HG03469 (cell line): ENCODE results near the gene SERPING1.

ENCODE experiments used
- ATAC-seq: cut with Tn5 transposase; IDR thresholded peaks from one replicate; pipeline ENCODE4 v1.9.1; 2021; ENCODE audit warnings: mild to moderate bottlenecking, moderate library complexity, moderate number of reproducible peaks; ENCODE audit not compliant: unreplicated experiment

Gene SERPING1

GRCh38 chr11:57596266-57596885 is 1.1 kb upstream of the SERPING1 start:
- no peak for ATAC-seq

- no peak for ATAC-seq
These were observed 688 bp downstream of the SERPING1 start for GRCh38 chr11:57597916-57598830.

GRCh38 chr11:57598831-57599155 is 1.3 kb downstream of the SERPING1 start:
- no peak for ATAC-seq

DNA sequence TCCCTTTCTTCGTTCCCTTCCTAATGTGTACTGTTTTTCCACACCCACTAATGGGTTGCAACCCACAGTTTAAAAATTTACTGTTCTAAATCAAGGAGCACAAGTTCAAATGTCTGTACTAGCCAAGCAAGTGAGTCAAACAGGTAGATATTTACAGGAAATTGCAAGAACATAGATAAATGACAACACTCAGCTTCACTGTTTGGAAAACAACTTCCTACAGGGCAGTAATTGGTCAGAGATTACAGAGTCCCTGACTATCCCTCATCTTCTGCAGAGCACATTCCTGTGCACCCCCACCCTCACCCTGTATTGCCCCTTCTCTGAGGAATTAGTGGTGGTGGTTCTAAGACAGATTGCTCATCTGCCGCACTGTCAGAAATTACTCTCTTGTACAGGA is 1.9 kb downstream of the SERPING1 start:
- ATAC-seq, result no peak

DNA sequence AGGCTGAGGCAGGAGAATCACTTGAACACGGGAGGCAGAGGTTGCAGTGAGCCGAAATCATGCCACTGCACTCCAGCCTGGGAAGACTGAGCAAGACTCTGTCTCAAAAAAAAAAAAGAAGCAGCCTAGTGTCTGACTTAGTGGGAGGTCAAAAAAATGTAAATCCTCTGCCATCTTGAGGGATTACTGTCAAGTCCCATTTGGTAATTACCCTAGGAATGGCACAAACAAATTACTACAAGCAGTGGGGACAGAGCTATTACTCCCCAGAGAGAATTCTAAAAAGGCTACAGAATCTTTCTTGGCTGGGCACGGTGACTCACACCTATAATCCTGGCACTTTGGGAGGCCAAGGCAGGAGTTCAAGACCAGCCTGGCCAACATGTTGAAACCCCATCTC is 3.8 kb downstream of the SERPING1 start:
- ATAC-seq, result no peak

- no peak for ATAC-seq
These were observed 7.0 kb downstream of the SERPING1 start for GRCh38 chr11:57604296-57605027.

DNA sequence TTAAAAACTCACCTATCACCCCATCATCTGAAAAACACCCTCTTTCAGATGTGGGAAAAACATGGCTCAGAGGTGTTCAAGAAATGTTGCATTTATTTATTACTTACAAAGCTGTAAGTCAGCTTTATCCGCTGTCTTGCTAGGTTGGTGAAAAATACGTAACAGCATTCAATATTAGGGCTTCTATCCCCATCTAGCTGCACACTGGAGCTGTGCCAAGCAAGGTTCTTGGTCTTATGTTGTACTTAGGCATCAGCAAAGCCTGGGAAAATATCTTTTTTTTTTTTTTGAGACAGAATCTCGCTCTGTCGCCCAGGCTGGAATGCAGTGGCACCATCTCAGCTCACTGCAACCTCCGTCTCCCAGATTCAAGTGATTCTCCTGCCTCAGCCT is 7.5 kb downstream of the SERPING1 start:
- ATAC-seq, result no peak

GRCh38 chr11:57610170-57610569 is 12.7 kb downstream of the SERPING1 start:
- ATAC-seq, result no peak

DNA sequence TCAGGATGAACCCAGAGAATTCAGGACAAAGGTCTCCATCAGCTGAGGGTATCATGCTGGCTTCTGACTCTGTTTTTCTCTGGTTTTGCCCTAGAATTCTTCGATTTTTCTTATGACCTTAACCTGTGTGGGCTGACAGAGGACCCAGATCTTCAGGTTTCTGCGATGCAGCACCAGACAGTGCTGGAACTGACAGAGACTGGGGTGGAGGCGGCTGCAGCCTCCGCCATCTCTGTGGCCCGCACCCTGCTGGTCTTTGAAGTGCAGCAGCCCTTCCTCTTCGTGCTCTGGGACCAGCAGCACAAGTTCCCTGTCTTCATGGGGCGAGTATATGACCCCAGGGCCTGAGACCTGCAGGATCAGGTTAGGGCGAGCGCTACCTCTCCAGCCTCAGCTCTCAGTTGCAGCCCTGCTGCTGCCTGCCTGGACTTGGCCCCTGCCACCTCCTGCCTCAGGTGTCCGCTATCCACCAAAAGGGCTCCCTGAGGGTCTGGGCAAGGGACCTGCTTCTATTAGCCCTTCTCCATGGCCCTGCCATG is 16.8 kb downstream of the SERPING1 start:
- ATAC-seq, result no peak

DNA sequence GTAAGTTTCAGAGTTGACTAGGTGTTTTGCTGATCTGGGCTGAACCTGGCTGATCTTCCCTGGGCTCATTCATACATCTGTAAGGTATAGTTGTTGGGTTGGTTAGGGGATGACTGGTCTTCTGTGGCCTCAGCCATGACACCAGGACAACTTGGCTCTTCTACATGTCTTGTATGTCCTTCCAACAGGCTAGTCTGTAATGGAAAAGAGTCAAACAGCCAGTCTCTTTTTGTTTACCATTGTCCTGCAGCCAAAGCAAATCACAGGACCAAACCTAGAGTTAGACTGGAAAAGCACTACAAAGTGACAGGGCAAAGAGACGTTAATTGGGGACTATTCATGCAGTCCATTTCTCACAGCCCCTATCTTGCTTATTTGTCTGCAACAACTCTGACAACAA is 17.8 kb downstream of the SERPING1 start:
- no peak for ATAC-seq

- no peak for ATAC-seq
These were observed 19.1 kb downstream of the SERPING1 start for GRCh38 chr11:57616595-57616994.

DNA sequence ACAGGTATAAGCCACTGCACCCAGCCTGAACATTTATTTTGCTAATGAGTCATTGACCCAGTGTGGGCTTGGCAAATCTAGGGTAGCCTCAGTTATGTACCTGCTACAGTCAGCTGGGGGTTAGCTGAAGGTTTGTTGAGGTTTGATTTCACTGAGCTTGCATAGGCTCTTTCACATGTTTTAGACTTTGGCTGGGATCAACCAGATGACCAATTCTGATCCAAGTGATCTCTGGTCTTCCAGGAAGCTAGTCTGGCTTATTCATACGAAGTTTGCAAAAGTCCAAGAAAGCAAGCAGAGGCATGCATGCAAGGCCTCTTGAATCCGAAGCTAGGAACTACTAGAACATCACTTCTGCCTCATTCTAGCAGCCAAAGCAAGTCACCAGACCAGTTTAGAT is 21.0 kb downstream of the SERPING1 start:
- no peak for ATAC-seq

DNA sequence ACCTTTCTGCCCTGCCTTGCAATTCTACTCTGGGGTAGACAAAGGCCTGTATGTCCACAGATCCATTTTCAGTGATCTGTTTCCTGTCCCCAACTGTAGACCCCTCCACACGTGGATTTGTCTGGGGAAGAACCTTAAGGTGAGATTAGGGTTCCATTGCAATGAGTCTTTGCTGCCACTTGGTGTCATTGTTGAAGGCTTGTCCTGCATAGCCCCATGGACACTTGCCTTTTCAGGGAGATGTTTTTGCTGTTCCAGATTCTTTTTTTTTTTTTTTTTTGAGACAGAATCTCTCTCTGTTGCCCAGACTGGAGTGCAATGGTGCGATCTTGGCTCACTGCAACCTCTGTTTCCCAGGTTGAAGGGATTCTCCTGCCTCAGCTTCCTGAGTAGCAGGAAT is 21.8 kb downstream of the SERPING1 start:
- no peak for ATAC-seq

GRCh38 chr11:57620467-57620866 is 23.0 kb downstream of the SERPING1 start:
- no peak for ATAC-seq

GRCh38 chr11:57622263-57622662 is 24.8 kb downstream of the SERPING1 start:
- no peak for ATAC-seq

- ATAC-seq, result no peak
These were observed 27.4 kb downstream of the SERPING1 start for GRCh38 chr11:57624864-57625263.

GRCh38 chr11:57626895-57627294 is 29.4 kb downstream of the SERPING1 start:
- ATAC-seq, result no peak

- ATAC-seq, result no peak
These were observed 32.7 kb downstream of the SERPING1 start for GRCh38 chr11:57630171-57630570.

- ATAC-seq, result no peak
These were observed 34.6 kb downstream of the SERPING1 start for GRCh38 chr11:57632116-57632515.

- ATAC-seq, result no peak
These were observed 36.0 kb downstream of the SERPING1 start for GRCh38 chr11:57633394-57634070.

DNA sequence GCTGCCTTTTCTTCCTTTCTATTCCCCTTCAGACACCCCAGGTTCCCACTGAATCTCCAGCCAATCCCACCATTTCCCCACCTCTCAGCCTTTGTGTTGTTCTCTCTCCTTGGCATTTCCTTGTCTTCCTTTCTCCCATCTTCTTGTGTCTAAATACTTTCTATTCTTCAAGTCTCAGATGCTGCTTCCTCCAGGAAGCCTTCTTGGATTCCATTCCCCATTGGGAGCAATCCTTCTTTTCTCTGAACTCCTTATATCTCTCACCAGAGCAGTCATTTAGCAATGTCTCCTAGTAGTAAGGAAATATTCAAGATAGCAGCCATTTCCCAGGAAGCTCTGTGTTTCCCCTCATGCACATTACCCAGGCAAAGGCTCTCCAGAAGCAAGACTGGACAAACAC is 36.8 kb downstream of the SERPING1 start:
- no peak for ATAC-seq
